GM23248 (cell line): ENCODE measurements around the gene SPACA4. TPM values are rescaled to one million over a fixed set of nuclear protein-coding genes. Genes with fewer than 3 reads are reported as not detected.

Experiments used
- DNase-seq: peaks from one replicate; pipeline ENCODE4 v3.0.0-alpha.2; 2015
- H2AFZ ChIP-seq: fragments of 200-600 bp; sonication (generic); 2 replicates; pipeline ENCODE4 v1.6.1; 2016; ENCODE audit warnings: antibody characterized with exemption
- H3F3A ChIP-seq: fragments of 200-600 bp; sonication (generic); 2 replicates; pipeline ENCODE4 v1.6.1; 2016; ENCODE audit warnings: mild to moderate bottlenecking, antibody characterized with exemption, mixed run types; ENCODE audit not compliant: insufficient read depth
- H3K27ac ChIP-seq: fragments of 200-600 bp; sonication (generic); 2 replicates; pipeline ENCODE4 v1.5.1; 2016; ENCODE audit warnings: mild to moderate bottlenecking
- H3K27me3 ChIP-seq: fragments of 200-600 bp; sonication (generic); replicated peaks from 2 replicates; pipeline ENCODE4 v1.6.1; 2016; ENCODE audit warnings: mild to moderate bottlenecking; ENCODE audit not compliant: insufficient read depth
- H3K36me3 ChIP-seq: fragments of 200-600 bp; sonication (generic); 2 replicates; pipeline ENCODE4 v1.6.1; 2016; ENCODE audit warnings: low read depth, mild to moderate bottlenecking
- H3K4me1 ChIP-seq: fragments of 200-600 bp; sonication (generic); 2 replicates; pipeline ENCODE4 v1.6.1; 2016; ENCODE audit warnings: mild to moderate bottlenecking; ENCODE audit not compliant: insufficient read depth
- H3K4me2 ChIP-seq: fragments of 200-600 bp; sonication (generic); one replicate; pipeline ENCODE4 v1.6.1; 2016; ENCODE audit warnings: mild to moderate bottlenecking; ENCODE audit not compliant: unreplicated experiment
- H3K4me3 ChIP-seq: fragments of 200-600 bp; sonication (generic); 2 replicates; pipeline ENCODE4 v1.5.1; 2016; ENCODE audit warnings: mild to moderate bottlenecking
- H3K79me2 ChIP-seq: fragments of 200-600 bp; sonication (generic); 2 replicates; pipeline ENCODE4 v1.6.1; 2016; ENCODE audit warnings: mild to moderate bottlenecking; ENCODE audit not compliant: insufficient read depth
- H3K9ac ChIP-seq: fragments of 200-600 bp; sonication (generic); 2 replicates; pipeline ENCODE4 v1.6.1; 2016; ENCODE audit warnings: mild to moderate bottlenecking
- H3K9me2 ChIP-seq: fragments of 200-600 bp; sonication (generic); 2 replicates; pipeline ENCODE4 v1.6.1; 2016; ENCODE audit warnings: mixed run types, mild to moderate bottlenecking, moderate library complexity; ENCODE audit not compliant: insufficient read depth
- H3K9me3 ChIP-seq: fragments of 200-600 bp; sonication (generic); one replicate; pipeline ENCODE4 v1.6.1; 2017; ENCODE audit warnings: low read depth
- H4K20me1 ChIP-seq: fragments of 200-600 bp; sonication (generic); 2 replicates; pipeline ENCODE4 v1.6.0; 2016; ENCODE audit not compliant: insufficient read depth
- EZH2 ChIP-seq: fragments of 200-600 bp; sonication (generic); IDR thresholded peaks from 2 replicates; pipeline ENCODE4 v1.6.1; 2018; ENCODE audit warnings: antibody characterized with exemption, mild to moderate bottlenecking; ENCODE audit not compliant: insufficient read depth, poor library complexity, severe bottlenecking
- EZH2phosphoT487 ChIP-seq: fragments of 200-600 bp; sonication (generic); IDR thresholded peaks from 2 replicates; pipeline ENCODE4 v1.6.1; 2018; ENCODE audit warnings: antibody characterized with exemption, moderate library complexity, mild to moderate bottlenecking, low read depth; ENCODE audit not compliant: insufficient read depth
- WGBS, 2 experiments: methylation state at CpG; one replicate each; pipeline ENCODE4 v1.1.6; 2015 to 2017; ENCODE audit warnings: low lambda C conversion rate in 2 of 2, low coverage in 1 of 2; ENCODE audit errors: missing lambda C conversion rate in 2 of 2; 5-methylcytosine and 5-hydroxymethylcytosine counted together
- in situ Hi-C: fragments of 300-500 bp; cut with MboI; formaldehyde crosslinking; loops from 2 replicates; pipeline ENCODE4 v1.15.0; 2020
- polyA plus RNA-seq: library from polyadenylated mRNA; unstranded; fragments of >200 nt; fragmentation: Nextera tagmentation; extraction: Ambion mirVana; gene quantifications from 2 replicates; pipeline ENCODE4 v1.2.1, GENCODE V29; 2016
- total RNA-seq: library from RNA; depleted of rRNA; stranded (reverse); fragments of >200 nt; shearing (Covaris generic); gene quantifications from 2 replicates; pipeline ENCODE4 v1.2.3, GENCODE V29; 2014

The SPACA4 gene
- total and polyA plus RNA-seq, 2 experiments from 2014 or later = not detected

DNA sequence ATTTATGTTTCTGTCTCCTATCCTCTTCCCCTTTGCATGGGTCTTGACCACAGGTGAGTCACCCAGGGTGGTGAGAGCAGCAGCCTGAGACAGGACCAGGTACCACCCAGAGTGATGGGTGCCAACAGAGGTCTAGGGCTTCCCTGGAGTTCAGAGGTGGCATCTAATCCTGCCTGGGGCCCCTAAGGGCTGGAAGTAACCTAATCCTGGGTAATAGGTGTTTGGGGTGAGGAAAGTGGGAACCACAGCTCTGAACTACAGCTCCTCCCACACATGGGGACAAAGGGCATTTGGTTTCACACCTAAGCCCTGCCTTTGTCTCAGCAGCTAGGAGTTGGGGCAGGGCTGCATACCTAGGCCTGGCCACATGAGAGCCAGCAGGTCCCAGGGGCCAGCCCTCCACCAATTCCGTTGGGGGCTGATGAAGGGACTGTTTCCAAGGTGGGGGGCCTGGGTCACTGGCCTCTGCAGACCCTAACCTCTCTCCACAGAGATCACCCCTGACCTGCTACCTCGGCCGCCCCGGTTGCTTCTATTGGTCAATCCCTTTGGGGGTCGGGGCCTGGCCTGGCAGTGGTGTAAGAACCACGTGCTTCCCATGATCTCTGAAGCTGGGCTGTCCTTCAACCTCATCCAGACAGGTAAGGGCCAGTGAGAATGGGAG lies 20.8 kb downstream of the SPACA4 start:
- H3K9me2 ChIP-seq = no peaks in the 10 kb centered on the region
- H4K20me1 ChIP-seq = no peaks in the 10 kb centered on the region
- peaks cover 2% of the 10 kb centered on the region for H3F3A ChIP-seq
- H2AFZ ChIP-seq = no peak overlapping the region
- 90 to 94% methylated on average over 6 of the region's 6 CpGs for WGBS, 2 experiments
- H3K4me1 ChIP-seq = peaks cover 7% of the 10 kb centered on the region
- no peaks in the 10 kb centered on the region for H3K79me2 ChIP-seq
- H3K36me3 ChIP-seq = no peaks in the 10 kb centered on the region
- no peak overlapping the region for H3K27ac ChIP-seq
- TF ChIP-seq EZH2 = no peak
- TF ChIP-seq EZH2phosphoT487 = no peak
- DNase-seq = no peak
- no peaks in the 10 kb centered on the region for H3K9me3 ChIP-seq
- H3K4me2 ChIP-seq = no peak overlapping the region
- in situ Hi-C loops = no loop called here
- no peaks in the 10 kb centered on the region for H3K27me3 ChIP-seq
- H3K4me3 ChIP-seq = no peak overlapping the region
- H3K9ac ChIP-seq = no peak overlapping the region

DNA sequence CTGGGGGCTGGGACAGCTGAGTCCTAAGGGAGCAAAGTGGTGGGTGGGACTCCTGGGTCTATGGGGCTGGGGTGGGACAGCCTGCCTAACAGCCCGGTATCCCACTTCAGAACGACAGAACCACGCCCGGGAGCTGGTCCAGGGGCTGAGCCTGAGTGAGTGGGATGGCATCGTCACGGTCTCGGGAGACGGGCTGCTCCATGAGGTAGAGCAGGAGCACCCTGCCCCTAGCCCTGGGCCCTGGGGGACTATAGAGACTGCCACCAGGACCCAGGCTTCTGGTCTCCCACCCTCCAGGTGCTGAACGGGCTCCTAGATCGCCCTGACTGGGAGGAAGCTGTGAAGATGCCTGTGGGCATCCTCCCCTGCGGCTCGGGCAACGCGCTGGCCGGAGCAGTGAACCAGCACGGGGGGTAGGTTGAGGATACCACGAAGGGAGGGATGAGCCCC lies 21.3 kb downstream of the SPACA4 start:
- WGBS, 2 experiments = 77 to 79% methylated on average over 17 of the region's 17 CpGs
- in situ Hi-C loops = no loop called here

DNA sequence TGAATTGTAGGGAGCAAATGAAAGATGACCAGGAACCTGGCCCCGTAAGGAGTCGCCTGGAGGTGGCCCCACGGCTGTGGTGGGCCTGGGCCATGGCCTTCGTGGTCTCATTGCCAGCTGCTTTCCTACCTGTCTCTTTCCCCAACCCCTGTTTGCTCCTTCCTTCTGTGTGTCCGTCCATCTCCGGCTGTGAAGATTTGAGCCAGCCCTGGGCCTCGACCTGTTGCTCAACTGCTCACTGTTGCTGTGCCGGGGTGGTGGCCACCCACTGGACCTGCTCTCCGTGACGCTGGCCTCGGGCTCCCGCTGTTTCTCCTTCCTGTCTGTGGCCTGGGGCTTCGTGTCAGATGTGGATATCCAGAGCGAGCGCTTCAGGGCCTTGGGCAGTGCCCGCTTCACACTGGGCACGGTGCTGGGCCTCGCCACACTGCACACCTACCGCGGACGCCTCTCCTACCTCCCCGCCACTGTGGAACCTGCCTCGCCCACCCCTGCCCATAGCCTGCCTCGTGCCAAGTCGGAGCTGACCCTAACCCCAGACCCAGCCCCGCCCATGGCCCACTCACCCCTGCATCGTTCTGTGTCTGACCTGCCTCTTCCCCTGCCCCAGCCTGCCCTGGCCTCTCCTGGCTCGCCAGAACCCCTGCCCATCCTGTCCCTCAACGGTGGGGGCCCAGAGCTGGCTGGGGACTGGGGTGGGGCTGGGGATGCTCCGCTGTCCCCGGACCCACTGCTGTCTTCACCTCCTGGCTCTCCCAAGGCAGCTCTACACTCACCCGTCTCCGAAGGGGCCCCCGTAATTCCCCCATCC lies 22.1 kb downstream of the SPACA4 start:
- Histone ChIP-seq H3K4me1 (peaks cover 15% of the 10 kb centered on the region), H4K20me1 (no peaks in the 10 kb centered on the region), H3K9me2 (no peaks in the 10 kb centered on the region), H3F3A (peaks cover 6% of the 10 kb centered on the region), H3K9me3 (no peaks in the 10 kb centered on the region), H2AFZ (no peak overlapping the region), H3K79me2 (no peaks in the 10 kb centered on the region), H3K27ac (no peak overlapping the region), H3K27me3 (no peaks in the 10 kb centered on the region), H3K4me2 (no peak overlapping the region), H3K4me3 (no peak overlapping the region), H3K9ac (no peak overlapping the region), H3K36me3 (no peaks in the 10 kb centered on the region)
- DNase-seq = no peak
- in situ Hi-C loops = no loop called here
- TF ChIP-seq EZH2phosphoT487 (no peak), EZH2 (no peak)
- WGBS, 2 experiments = 78 to 82% methylated on average over 25 to 34 of the region's 34 CpGs

More for the DNA sequence above, 21.3 kb downstream of the SPACA4 start:
- H3K4me2 ChIP-seq = no peak overlapping the region
- DNase-seq = no peak
- no peak overlapping the region for H2AFZ ChIP-seq
- no peaks in the 10 kb centered on the region for H3K9me2 ChIP-seq
- H3K36me3 ChIP-seq = no peaks in the 10 kb centered on the region
- no peak overlapping the region for H3K9ac ChIP-seq
- TF ChIP-seq EZH2phosphoT487 = no peak
- no peak for TF ChIP-seq EZH2
- H3K27ac ChIP-seq = no peak overlapping the region
- no peak overlapping the region for H3K4me3 ChIP-seq
- H3K27me3 ChIP-seq = no peaks in the 10 kb centered on the region
- no peaks in the 10 kb centered on the region for H3K9me3 ChIP-seq
- H3K79me2 ChIP-seq = no peaks in the 10 kb centered on the region
- H3K4me1 ChIP-seq = peaks cover 12% of the 10 kb centered on the region
- peaks cover 6% of the 10 kb centered on the region for H3F3A ChIP-seq
- no peaks in the 10 kb centered on the region for H4K20me1 ChIP-seq

DNA sequence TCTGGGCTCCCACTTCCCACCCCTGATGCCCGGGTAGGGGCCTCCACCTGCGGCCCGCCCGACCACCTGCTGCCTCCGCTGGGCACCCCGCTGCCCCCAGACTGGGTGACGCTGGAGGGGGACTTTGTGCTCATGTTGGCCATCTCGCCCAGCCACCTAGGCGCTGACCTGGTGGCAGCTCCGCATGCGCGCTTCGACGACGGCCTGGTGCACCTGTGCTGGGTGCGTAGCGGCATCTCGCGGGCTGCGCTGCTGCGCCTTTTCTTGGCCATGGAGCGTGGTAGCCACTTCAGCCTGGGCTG lies 22.7 kb downstream of the SPACA4 start:
- no peak for DNase-seq
- in situ Hi-C loops = no loop called here
- Histone ChIP-seq H3F3A (peaks cover 6% of the 10 kb centered on the region), H3K79me2 (no peaks in the 10 kb centered on the region), H3K4me1 (peaks cover 19% of the 10 kb centered on the region), H3K9me2 (no peaks in the 10 kb centered on the region), H2AFZ (no peak overlapping the region), H3K9me3 (no peaks in the 10 kb centered on the region), H3K36me3 (no peaks in the 10 kb centered on the region), H3K4me2 (no peak overlapping the region), H3K4me3 (no peak overlapping the region), H3K9ac (no peak overlapping the region), H4K20me1 (no peaks in the 10 kb centered on the region), H3K27me3 (no peaks in the 10 kb centered on the region), H3K27ac (no peak overlapping the region)
- TF ChIP-seq EZH2phosphoT487 = no peak
- TF ChIP-seq EZH2 = no peak
- 91 to 93% methylated on average over 22 of the region's 22 CpGs for WGBS, 2 experiments
